ENCODE measurements around the gene KCNK10.

GRCh38 chr14:88255798-88256197, 67.3 kb downstream of the KCNK10 start:
- TF ChIP-seq CTCF (IDR thresholded peaks at IDR 0.05), result no peak
- TF ChIP-seq CREB1 (CRISPR knock-in tag; IDR thresholded peaks at IDR 0.05), result no peak
- no peak for TF ChIP-seq E2F5 (CRISPR knock-in tag; IDR thresholded peaks at IDR 0.05)
